GM21723 (cell line): ENCODE results near the gene MAP3K15.
A peak's percentile ranks its signal among the peaks of the same experiment; 100 is the strongest.

ENCODE experiments used
- ATAC-seq: cut with Tn5 transposase; IDR thresholded peaks from one replicate; pipeline ENCODE4 v1.9.1; 2021; ENCODE audit warnings: mild to moderate bottlenecking, moderate library complexity; ENCODE audit not compliant: unreplicated experiment

The MAP3K15 gene, protein sequence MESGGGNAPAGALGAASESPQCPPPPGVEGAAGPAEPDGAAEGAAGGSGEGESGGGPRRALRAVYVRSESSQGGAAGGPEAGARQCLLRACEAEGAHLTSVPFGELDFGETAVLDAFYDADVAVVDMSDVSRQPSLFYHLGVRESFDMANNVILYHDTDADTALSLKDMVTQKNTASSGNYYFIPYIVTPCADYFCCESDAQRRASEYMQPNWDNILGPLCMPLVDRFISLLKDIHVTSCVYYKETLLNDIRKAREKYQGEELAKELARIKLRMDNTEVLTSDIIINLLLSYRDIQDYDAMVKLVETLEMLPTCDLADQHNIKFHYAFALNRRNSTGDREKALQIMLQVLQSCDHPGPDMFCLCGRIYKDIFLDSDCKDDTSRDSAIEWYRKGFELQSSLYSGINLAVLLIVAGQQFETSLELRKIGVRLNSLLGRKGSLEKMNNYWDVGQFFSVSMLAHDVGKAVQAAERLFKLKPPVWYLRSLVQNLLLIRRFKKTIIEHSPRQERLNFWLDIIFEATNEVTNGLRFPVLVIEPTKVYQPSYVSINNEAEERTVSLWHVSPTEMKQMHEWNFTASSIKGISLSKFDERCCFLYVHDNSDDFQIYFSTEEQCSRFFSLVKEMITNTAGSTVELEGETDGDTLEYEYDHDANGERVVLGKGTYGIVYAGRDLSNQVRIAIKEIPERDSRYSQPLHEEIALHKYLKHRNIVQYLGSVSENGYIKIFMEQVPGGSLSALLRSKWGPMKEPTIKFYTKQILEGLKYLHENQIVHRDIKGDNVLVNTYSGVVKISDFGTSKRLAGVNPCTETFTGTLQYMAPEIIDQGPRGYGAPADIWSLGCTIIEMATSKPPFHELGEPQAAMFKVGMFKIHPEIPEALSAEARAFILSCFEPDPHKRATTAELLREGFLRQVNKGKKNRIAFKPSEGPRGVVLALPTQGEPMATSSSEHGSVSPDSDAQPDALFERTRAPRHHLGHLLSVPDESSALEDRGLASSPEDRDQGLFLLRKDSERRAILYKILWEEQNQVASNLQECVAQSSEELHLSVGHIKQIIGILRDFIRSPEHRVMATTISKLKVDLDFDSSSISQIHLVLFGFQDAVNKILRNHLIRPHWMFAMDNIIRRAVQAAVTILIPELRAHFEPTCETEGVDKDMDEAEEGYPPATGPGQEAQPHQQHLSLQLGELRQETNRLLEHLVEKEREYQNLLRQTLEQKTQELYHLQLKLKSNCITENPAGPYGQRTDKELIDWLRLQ (N-terminal part only)

DNA sequence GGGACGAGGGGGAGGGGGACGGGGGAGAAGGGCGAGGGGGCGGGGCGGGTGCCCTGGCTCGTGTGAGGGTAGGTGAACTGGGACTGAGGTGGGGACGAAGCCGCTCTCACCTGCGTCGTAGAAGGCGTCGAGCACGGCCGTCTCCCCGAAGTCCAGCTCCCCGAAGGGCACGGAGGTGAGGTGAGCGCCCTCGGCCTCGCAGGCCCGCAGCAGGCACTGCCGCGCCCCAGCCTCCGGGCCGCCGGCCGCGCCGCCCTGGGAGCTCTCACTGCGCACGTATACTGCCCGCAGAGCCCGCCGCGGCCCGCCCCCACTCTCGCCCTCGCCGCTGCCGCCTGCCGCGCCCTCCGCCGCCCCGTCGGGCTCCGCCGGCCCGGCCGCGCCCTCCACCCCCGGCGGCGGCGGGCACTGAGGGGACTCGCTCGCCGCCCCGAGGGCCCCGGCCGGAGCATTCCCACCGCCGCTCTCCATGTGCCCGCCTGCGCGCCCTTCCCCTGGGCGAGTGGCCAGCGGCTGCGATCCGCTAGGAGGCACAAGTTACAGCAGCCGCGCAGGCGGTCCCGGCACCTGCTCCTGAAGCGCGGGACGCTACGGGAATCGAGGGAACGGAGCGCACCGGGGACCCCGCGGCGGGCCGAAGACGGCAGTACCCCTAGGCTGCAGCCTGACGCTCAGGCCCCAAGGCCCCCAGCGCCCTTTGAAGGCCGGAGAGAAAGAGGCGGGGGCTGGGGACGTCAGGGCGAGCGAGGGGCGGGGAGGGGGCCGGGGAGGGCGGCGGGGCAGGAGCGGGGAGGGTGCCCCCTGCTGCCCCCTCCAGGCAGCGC lies at the start of gene MAP3K15:
TSS of gene MAP3K15 (minus strand) at position 718 of the 824 bp plus-strand sequence. CDS start at position 471, 247 bp downstream.
- ATAC-seq = no peak

DNA sequence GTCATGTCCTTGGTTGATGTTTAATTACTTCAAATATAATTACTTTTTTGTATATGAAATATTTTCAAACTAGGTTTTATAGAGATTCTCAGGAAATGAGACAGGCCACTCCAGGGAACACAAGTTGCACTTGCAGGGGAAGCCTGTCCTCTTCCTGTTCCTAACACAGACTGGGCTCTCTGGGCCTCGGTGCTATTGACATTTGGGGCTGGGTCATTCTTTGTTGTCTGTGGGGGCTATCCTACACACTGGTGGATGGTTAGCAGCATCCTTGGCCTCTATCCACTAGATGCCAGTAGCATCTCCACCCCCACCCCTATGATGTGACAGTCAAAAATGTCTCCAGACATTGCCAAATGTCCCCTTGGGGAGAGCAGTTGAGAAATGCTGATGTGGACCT lies 49.3 kb upstream of the MAP3K15 start:
- ATAC-seq = no peak

DNA sequence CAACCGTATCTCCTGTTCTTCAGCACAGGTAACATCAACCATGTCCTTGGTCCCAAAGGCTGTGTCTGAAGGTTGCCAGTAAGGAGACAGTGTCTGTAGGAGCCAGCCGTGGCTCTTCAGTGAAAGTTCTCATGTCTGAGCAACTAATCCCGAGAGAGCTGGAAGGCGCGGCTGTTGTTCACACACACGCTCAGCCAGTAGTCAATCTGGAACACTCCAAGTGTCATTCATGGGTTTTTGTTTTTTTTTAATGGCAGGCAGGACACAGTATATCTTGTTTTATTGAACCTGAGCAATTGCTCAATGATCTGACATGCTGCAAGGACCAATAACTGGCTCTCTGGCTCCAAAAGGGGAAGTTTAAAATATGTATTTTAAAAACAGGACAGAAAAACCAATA lies 48.4 kb upstream of the MAP3K15 start:
- ATAC-seq = peak; percentile 24

DNA sequence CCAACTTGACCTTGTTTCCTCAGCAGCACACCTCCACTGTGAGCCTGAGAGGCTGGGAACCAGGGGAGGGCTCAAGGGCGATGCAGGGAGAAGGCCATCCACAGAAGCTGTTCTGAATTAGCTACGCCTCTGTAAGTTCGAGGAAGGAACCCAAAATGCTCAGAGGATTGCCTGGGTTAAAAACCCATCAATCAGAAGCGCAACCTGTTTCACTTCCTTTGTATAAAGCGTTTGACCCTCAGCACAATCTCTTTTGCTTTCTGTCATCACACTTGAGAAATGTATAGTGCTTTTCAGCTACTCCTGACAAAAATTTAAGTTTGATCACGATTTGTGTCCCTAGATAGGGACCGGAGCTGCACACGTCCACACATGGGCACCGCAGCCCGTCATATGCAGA lies 48.0 kb upstream of the MAP3K15 start:
- ATAC-seq = peak; percentile 49

DNA sequence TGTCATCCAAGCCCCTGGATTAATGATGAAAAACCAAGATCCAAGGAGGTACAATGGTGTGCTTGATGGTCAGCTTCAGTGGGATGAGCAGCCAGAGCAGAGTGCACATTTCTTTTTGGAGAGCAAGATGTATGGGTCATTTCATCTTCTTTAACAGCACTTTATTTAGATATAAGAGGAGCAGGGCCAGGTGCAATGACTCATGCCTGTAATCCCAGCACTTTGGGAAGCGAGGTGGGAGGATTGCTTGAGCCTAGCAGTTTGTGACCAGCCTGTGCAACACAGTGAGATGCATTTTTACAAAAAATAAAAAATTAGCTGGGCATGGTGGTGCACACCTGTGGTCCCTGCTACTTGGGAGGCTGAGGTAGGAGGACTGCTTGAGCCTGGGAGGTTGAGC lies 45.3 kb upstream of the MAP3K15 start:
- no peak for ATAC-seq

DNA sequence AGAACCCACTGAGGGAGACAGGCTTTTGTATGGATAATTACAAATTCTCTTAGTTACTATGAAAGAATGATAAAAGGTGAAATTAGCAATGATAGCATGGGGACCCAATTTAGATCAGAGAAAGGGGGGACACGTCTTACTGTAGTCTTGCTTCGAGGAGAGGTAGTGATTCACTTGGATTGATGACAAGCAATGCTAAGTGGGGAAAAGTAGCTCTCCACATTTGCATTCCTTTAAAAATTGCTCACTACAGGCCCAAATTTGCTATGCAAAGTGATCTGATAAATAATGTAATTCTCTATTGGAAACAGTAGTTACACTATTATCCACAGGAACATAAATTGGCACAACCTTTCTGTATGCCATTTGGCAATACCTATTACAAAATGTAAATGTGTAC lies 42.5 kb upstream of the MAP3K15 start:
- no peak for ATAC-seq

DNA sequence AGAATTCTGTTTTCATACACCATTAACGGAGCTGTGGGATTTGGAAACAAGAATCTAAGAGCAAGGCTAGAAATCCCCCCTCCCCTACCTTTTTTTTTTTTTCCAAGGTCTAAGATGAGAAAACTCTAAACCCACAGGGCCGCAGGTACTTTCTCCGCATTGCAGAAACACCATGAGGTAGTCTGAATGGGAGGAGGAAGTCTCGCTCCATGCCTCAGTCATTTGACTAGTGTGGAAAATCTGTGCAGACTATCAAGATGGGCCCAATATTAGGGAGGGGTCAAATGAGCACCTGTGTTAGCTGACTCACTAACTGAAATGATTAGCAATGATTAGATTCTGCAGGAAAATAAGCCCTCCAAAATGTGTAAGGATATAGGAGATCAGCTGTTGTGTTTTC lies 40.9 kb upstream of the MAP3K15 start:
- no peak for ATAC-seq

DNA sequence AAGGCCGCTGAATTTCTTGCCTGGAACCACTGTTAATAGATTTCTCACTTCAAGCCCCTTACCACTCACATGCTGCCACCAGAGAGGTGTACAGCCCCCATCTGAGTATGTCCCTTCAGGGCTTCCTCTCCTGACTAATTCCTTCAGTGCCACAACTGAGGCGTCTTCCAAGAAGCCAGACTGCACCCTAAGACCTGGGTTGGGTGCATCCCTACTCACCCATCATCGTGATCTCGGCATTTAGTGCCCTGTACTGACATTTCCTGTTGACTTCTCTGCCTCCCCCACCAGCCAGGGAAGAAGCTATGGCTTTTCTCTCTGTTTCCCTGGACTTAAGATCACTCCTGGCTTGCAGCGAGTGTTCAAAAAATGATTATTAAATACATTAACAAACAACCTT lies 40.4 kb upstream of the MAP3K15 start:
- ATAC-seq = no peak

DNA sequence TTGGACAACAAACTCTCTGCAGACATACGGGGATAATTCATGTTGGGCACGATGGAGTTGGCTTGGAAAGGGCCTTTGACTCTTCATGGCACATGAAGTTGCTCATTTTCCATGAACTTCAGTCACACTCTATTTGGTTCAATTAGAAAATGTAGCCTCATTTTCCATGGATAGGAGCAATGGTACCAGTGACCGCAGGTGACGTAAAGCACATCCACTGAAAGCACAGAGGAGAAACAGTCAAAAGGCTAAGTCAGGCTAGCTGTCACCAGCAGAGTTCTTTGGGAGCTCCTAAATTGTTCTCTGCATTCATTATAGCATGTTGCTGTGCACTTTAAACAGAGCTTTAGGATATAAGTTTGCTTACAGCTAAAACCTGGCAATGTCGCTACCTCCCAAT lies 39.9 kb upstream of the MAP3K15 start:
- no peak for ATAC-seq

DNA sequence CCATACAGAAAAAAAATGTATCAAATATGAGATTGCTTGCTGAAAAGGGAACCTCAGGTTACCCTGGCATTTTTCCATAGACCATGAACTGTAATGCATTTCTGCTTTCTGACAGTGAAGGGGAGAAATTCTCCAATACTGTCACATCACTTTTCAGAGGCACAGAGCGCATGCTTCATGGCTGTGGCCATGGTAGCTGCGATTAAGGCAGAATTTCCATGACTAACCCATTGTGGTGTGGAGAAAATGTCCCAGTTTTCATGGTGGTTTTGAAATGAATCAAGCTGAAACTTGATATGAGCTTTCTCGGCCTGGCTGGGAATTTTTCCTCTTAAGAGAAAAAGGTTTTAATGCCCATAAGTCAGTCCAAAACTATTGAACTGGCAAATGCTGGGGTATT lies 39.5 kb upstream of the MAP3K15 start:
- ATAC-seq = peak; percentile 51

DNA sequence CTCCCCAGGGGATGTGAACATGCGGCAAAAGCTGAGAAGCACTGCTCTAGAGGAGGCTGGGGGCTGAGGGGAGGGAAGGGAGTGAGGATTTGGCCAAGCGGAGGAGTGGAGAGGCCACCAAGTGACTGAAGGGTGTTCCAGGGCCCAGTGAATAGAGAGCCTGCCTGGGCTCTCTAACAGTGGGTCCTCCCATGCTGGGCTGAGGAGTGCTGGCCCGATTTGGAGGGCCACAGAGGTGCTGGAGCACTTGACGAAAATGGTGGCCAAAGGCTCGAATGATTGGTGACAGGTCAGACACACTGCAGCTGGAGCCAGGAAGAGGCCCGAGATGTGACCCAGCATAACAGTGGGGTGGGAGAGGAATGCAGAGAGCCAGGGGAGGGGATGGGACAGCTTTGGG lies 37.5 kb upstream of the MAP3K15 start:
- no peak for ATAC-seq

DNA sequence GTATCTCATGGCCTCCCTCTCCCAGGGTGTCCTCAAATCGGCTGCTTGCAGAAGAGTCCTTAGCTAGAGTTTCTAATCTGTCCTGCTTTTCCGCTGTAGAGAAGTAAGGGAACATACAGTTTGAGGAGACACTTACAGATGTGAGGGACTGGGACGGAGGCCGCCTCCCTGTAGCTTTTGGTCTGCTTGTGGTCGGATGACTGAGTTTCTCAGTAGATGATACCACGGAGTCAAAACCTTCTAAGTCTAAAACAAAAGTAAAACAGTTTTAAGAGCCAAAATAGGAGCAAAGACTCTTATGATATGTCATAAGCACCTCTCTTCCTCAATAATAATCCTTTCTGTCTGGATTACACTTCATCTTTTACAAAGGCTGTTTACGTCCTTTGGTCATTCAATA lies 34.5 kb upstream of the MAP3K15 start:
- no peak for ATAC-seq

DNA sequence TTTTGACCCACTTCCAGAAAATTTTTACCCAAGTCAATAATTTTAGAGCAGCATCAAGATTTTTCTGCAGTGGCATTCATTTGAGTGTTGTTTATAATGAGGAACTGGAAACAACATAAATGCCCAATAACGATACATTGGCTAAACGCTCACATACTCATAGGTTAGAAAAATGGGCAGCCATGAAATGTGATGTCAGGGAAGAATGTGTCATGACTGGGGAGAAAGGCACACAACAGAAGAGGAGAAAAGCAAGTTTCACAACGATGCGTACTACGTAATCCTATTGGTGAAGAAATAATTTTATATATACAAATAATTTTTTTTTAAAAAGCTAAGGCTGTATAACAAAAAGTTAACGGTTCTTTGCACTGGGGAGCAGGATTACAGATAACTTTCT lies 33.6 kb upstream of the MAP3K15 start:
- no peak for ATAC-seq

DNA sequence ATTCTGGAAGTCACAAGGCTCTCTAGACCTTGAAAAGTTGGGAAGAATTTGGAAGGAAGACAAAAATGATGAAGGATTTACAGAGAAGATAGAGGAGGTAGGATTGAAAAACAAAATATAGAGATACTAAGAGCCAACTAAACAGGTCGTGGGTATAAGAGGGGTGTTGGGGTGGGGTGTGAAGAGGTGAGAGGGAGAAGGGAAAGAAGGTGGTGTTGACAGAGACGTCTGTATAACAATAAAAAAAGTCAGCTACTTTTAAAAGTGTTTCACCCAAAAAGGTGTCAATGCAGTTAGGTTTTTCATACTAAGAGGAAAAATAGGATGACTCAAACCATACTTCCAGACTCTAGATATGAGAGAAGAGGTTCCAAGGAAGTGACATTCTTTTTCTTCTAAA lies 33.0 kb upstream of the MAP3K15 start:
- no peak for ATAC-seq

DNA sequence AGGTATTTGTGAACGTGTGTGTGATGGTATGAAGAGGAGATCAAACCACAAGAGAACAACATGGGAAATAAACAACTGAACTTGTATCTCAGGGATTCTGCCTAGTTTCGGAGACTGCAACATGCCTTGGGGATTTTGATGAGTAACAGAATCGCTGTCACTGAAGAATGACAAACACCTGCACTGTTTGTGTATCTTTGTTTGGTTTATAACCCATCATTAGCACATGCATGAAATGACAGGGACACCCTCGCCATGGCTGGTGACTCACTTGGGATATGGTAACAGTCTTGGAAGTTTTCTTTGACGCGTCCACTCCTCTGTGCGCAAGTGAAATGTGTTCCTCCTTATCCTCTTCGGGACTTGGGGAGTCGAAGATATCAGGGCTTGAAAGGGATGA lies 30.3 kb upstream of the MAP3K15 start:
- ATAC-seq = no peak

DNA sequence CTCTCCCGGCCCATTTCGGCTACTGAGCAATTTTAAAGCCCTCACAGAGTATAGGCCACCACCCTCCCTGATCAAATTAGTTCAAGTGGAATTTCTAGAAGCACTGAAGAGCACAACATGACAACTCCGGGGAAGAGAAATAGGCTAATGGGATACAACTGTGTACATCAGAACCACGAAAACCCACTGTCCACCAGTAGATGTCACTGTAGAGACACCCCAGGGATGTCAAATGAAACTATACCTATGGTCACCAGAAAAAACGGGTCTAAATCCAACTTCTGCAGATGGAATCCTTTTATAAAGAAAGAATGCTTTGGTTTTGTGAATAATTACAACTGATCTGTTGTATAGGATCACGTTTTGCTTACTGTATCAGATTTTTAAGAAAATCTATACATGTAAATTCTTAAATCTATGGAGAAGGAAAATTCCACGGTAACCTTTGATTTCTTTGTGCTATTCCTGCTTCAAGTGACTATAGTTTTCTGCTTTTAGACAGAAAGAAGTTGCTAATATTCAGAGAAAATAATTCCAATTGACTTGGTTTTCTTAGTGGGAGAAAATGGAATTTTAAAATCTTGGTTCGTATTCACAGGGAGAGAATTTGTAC lies 29.5 kb upstream of the MAP3K15 start:
- ATAC-seq = peak; percentile 52

DNA sequence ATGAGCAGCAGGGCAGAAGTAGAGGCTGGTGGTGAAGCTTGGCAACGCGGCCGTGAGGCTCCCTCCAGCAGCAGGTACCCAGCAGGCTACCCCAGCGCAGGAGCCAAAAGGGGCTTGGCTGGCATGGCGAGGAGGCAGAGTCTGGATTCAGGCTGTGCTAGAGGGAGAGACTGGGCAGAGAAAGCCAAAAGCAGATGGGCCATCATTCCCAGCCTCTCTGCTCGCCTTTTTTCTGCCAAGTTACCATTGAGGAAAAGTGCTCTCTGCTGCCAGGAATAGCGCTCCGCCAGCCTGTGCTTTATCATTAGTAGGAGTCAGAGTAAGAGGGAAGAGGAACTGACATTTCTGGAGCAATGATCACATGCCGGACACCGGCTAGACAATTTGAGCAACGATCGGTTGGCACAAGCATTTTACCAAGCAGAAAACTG lies 28.7 kb upstream of the MAP3K15 start:
- ATAC-seq = no peak

DNA sequence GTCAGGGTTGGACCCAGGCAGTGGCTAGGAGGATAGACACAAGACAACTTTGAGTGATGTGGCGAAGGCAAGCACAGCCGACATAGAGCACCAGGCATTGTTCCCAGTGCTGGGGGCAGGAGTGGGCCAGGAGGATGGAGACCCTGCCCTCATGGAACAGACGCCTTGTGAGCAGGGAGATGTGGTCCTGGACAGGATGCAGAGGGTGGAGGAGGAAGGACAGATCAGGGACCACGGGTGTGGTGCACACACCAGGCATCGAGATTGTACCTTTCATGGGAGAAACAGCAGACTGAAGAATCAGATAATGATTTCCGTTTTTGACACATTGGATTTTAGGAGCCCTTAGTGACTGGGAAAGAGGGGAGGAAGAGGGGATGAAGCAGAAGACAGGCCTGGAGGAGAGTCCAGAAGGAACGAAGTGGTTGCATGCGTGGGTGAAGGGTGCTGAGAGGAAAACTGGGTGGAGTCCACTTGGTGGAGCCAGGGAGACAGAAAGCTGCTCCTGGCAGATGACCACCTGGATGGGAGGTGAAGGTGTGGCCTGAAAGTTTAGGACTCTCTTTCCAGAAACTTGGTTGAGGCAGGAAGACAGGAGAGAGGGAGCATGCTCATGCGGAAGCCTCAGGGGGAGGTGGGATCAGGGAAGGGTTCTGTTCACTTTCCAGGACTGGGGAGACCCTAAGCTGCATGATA lies 27.9 kb upstream of the MAP3K15 start:
- no peak for ATAC-seq

DNA sequence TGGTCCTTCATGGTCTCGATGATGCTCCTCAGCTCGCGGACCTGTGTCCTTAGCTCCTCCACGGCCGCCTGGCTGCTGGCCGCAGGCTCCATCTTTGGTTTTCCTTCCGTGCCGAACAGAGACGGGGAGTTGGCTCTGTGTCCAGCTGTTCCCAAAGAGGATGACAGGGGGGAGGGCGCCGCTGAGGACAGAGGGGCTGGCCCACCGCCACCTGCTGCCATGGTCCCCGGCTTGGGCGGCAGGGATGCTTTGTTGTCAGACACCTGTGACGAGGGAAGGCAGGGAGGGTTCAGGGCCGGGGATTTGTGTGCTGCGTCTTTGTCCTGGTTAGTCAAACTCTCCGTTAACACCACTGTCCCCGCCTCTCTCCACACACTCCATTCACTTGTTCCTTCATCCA lies 26.6 kb upstream of the MAP3K15 start:
- ATAC-seq = no peak
